BLaER1 (cell line): ENCODE data around the gene ARHGAP26.

Experiments used
- H3K27ac ChIP-seq: shearing (Covaris generic); formaldehyde crosslinking; 2 replicates; pipeline ENCODE4 v1.8.1; 2022
- H3K27me3 ChIP-seq: shearing (Covaris generic); formaldehyde crosslinking; 2 replicates; pipeline ENCODE4 v1.8.1; 2022
- H3K36me3 ChIP-seq: shearing (Covaris generic); formaldehyde crosslinking; 2 replicates; pipeline ENCODE4 v1.8.1; 2022
- H3K4me1 ChIP-seq: shearing (Covaris generic); formaldehyde crosslinking; 2 replicates; pipeline ENCODE4 v1.8.1; 2022
- H3K4me2 ChIP-seq: shearing (Covaris generic); formaldehyde crosslinking; 2 replicates; pipeline ENCODE4 v1.8.1; 2022
- H3K4me3 ChIP-seq: shearing (Covaris generic); formaldehyde crosslinking; 2 replicates; pipeline ENCODE4 v1.8.1; 2022
- H3K9ac ChIP-seq: shearing (Covaris generic); formaldehyde crosslinking; 2 replicates; pipeline ENCODE4 v1.8.1; 2022
- H3K9me3 ChIP-seq: shearing (Covaris generic); formaldehyde crosslinking; 2 replicates; pipeline ENCODE4 v1.8.1; 2022
- H4K20me1 ChIP-seq: shearing (Covaris generic); formaldehyde crosslinking; 2 replicates; pipeline ENCODE4 v1.8.1; 2022
- Cebpa-rat ChIP-seq: shearing (Covaris generic); IDR thresholded peaks from 2 replicates; pipeline ENCODE4 v1.8.1; 2022

Gene ARHGAP26

GRCh38 chr5:143138839-143139238 lies 368.7 kb downstream of the ARHGAP26 start:
- Histone ChIP-seq H3K4me1 (peaks cover 20% of the 10 kb centered on the region), H3K27me3 (no peaks in the 10 kb centered on the region), H4K20me1 (no peaks in the 10 kb centered on the region), H3K27ac (no peak overlapping the region), H3K4me3 (no peak overlapping the region), H3K9ac (no peak overlapping the region), H3K4me2 (no peak overlapping the region), H3K9me3 (no peaks in the 10 kb centered on the region), H3K36me3 (peaks cover 6% of the 10 kb centered on the region; the same call in 1 of the 2 replicates)
- TF ChIP-seq Cebpa-rat, result no peak

- H3K36me3 ChIP-seq, result peaks cover 6% of the 10 kb centered on the region; the same call in 1 of the 2 replicates
- H3K9me3 ChIP-seq, result no peaks in the 10 kb centered on the region
- no peak overlapping the region for H3K4me3 ChIP-seq
- no peak for TF ChIP-seq Cebpa-rat
- no peak overlapping the region for H3K9ac ChIP-seq
- no peak overlapping the region for H3K4me2 ChIP-seq
- no peak overlapping the region for H3K27ac ChIP-seq
- H4K20me1 ChIP-seq, result no peaks in the 10 kb centered on the region
- H3K4me1 ChIP-seq, result peaks cover 13% of the 10 kb centered on the region
- H3K27me3 ChIP-seq, result no peaks in the 10 kb centered on the region
These were observed 369.4 kb downstream of the ARHGAP26 start for GRCh38 chr5:143139585-143139984.

- H3K4me2 ChIP-seq, result no peak overlapping the region
- H4K20me1 ChIP-seq, result no peaks in the 10 kb centered on the region
- H3K9me3 ChIP-seq, result no peaks in the 10 kb centered on the region
- H3K4me3 ChIP-seq, result no peak overlapping the region
- H3K9ac ChIP-seq, result no peak overlapping the region
- no peaks in the 10 kb centered on the region for H3K27me3 ChIP-seq
- peaks cover 8% of the 10 kb centered on the region; the same call in 1 of the 2 replicates for H3K4me1 ChIP-seq
- TF ChIP-seq Cebpa-rat, result no peak
- peaks cover 4% of the 10 kb centered on the region; the same call in 1 of the 2 replicates for H3K36me3 ChIP-seq
- no peak overlapping the region for H3K27ac ChIP-seq
These were observed 370.5 kb downstream of the ARHGAP26 start for GRCh38 chr5:143140492-143141203.

GRCh38 chr5:143141652-143142051 lies 371.5 kb downstream of the ARHGAP26 start:
- no peak overlapping the region for H3K4me3 ChIP-seq
- H3K27ac ChIP-seq, result no peak overlapping the region
- no peak overlapping the region for H3K9ac ChIP-seq
- TF ChIP-seq Cebpa-rat, result no peak
- H3K9me3 ChIP-seq, result no peaks in the 10 kb centered on the region
- no peaks in the 10 kb centered on the region for H3K27me3 ChIP-seq
- no peaks in the 10 kb centered on the region for H3K4me1 ChIP-seq
- H4K20me1 ChIP-seq, result no peaks in the 10 kb centered on the region
- H3K36me3 ChIP-seq, result peaks cover 7% of the 10 kb centered on the region; the same call in 1 of the 2 replicates
- H3K4me2 ChIP-seq, result no peak overlapping the region

GRCh38 chr5:143142596-143143435 lies 372.6 kb downstream of the ARHGAP26 start:
- no peak overlapping the region for H3K9ac ChIP-seq
- no peaks in the 10 kb centered on the region for H3K4me1 ChIP-seq
- no peaks in the 10 kb centered on the region for H3K27me3 ChIP-seq
- TF ChIP-seq Cebpa-rat, result no peak
- H3K4me2 ChIP-seq, result no peak overlapping the region
- no peak overlapping the region for H3K4me3 ChIP-seq
- no peaks in the 10 kb centered on the region for H4K20me1 ChIP-seq
- H3K9me3 ChIP-seq, result no peaks in the 10 kb centered on the region
- H3K27ac ChIP-seq, result no peak overlapping the region
- peaks cover 11% of the 10 kb centered on the region for H3K36me3 ChIP-seq

GRCh38 chr5:143143973-143144372 lies 373.8 kb downstream of the ARHGAP26 start:
- no peak for TF ChIP-seq Cebpa-rat
- Histone ChIP-seq H3K9me3 (no peaks in the 10 kb centered on the region), H3K4me2 (no peak overlapping the region), H3K27ac (no peak overlapping the region), H3K36me3 (peaks cover 23% of the 10 kb centered on the region), H3K4me3 (no peak overlapping the region), H4K20me1 (no peaks in the 10 kb centered on the region), H3K27me3 (no peaks in the 10 kb centered on the region), H3K4me1 (no peaks in the 10 kb centered on the region), H3K9ac (no peak overlapping the region)

- TF ChIP-seq Cebpa-rat, result no peak
- no peaks in the 10 kb centered on the region for H3K4me1 ChIP-seq
- peaks cover 36% of the 10 kb centered on the region for H3K36me3 ChIP-seq
- no peak overlapping the region for H3K27ac ChIP-seq
- H4K20me1 ChIP-seq, result no peaks in the 10 kb centered on the region
- no peak overlapping the region for H3K4me2 ChIP-seq
- H3K9ac ChIP-seq, result no peak overlapping the region
- no peaks in the 10 kb centered on the region for H3K27me3 ChIP-seq
- no peaks in the 10 kb centered on the region for H3K9me3 ChIP-seq
- H3K4me3 ChIP-seq, result no peak overlapping the region
These were observed 375.3 kb downstream of the ARHGAP26 start for GRCh38 chr5:143145243-143146160.

GRCh38 chr5:143146161-143146560 lies 376.0 kb downstream of the ARHGAP26 start:
- Histone ChIP-seq H3K4me3 (no peak overlapping the region), H3K9me3 (no peaks in the 10 kb centered on the region), H3K4me2 (no peak overlapping the region), H3K36me3 (peaks cover 36% of the 10 kb centered on the region), H4K20me1 (no peaks in the 10 kb centered on the region), H3K27ac (no peak overlapping the region), H3K27me3 (no peaks in the 10 kb centered on the region), H3K4me1 (no peaks in the 10 kb centered on the region), H3K9ac (no peak overlapping the region)
- TF ChIP-seq Cebpa-rat, result no peak

GRCh38 chr5:143147383-143147782 lies 377.2 kb downstream of the ARHGAP26 start:
- Histone ChIP-seq H3K4me3 (no peak overlapping the region), H3K4me2 (no peak overlapping the region)
- no peak for TF ChIP-seq Cebpa-rat

More at GRCh38 chr5:143147383-143147782, 377.2 kb downstream of the ARHGAP26 start:
- H3K27ac ChIP-seq, result no peak overlapping the region
- no peaks in the 10 kb centered on the region for H3K27me3 ChIP-seq
- H3K4me1 ChIP-seq, result no peaks in the 10 kb centered on the region
- no peaks in the 10 kb centered on the region for H4K20me1 ChIP-seq
- no peak overlapping the region for H3K9ac ChIP-seq
- peaks cover 36% of the 10 kb centered on the region for H3K36me3 ChIP-seq
- no peaks in the 10 kb centered on the region for H3K9me3 ChIP-seq
